Bone marrow (tissue), 2 donors: ENCODE data around the gene HSH2D.

Experiments
- DNase-seq, 2 donors: peaks; one replicate each; lab custom pipeline; 2025; lab: John Stamatoyannopoulos, UW

Gene HSH2D

GRCh38 chr19:16193466-16193865, 50.0 kb downstream of the HSH2D start:
- no peak for DNase-seq

- no peak for DNase-seq
These were observed 53.7 kb downstream of the HSH2D start for GRCh38 chr19:16197188-16197621.

GRCh38 chr19:16197622-16198369, 54.3 kb downstream of the HSH2D start, which contains the start of gene AP1M1:
AP1M1 (plus strand) TSS chr19:16197911; CDS start chr19:16198027, 116 bp downstream.
- DNase-seq, result peak; percentile 94

- DNase-seq, result no peak
These were observed 54.8 kb downstream of the HSH2D start for GRCh38 chr19:16198370-16198651.

GRCh38 chr19:16199275-16199932, 55.9 kb downstream of the HSH2D start:
- no peak for DNase-seq

- no peak for DNase-seq
These were observed 56.8 kb downstream of the HSH2D start for GRCh38 chr19:16200038-16201010.

GRCh38 chr19:16201011-16201391, 57.5 kb downstream of the HSH2D start:
- no peak for DNase-seq

- DNase-seq, result no peak
These were observed 59.1 kb downstream of the HSH2D start for GRCh38 chr19:16202320-16203255.

- DNase-seq, result no peak
These were observed 59.9 kb downstream of the HSH2D start for GRCh38 chr19:16203256-16204004.

GRCh38 chr19:16204005-16204294, 60.5 kb downstream of the HSH2D start:
- no peak for DNase-seq

GRCh38 chr19:16205205-16206045, 61.9 kb downstream of the HSH2D start:
- no peak for DNase-seq

- no peak for DNase-seq
These were observed 62.6 kb downstream of the HSH2D start for GRCh38 chr19:16206046-16206605.

GRCh38 chr19:16206637-16207036, 63.2 kb downstream of the HSH2D start:
- no peak for DNase-seq

GRCh38 chr19:16207063-16207462, 63.6 kb downstream of the HSH2D start:
- DNase-seq, result no peak

- no peak for DNase-seq
These were observed 64.1 kb downstream of the HSH2D start for GRCh38 chr19:16207490-16208025.
